Endothelial cell of umbilical vein (primary cell): ENCODE data around the gene C22orf23.

ENCODE experiments used
- EZH2 ChIP-seq: IDR thresholded peaks from 2 replicates; pipeline ENCODE4 v1.6.1; 2012; ENCODE audit warnings: borderline replicate concordance, low read depth, mild to moderate bottlenecking, moderate library complexity, low read length, inconsistent platforms; ENCODE audit not compliant: severe bottlenecking
- POLR2AphosphoS5 ChIP-seq: IDR thresholded peaks from 2 replicates; pipeline ENCODE4 v1.6.1; 2012; ENCODE audit warnings: low read depth, mild to moderate bottlenecking, control low read depth, low read length, moderate library complexity; ENCODE audit not compliant: insufficient read depth
- TF ChIP-seq, protein P1 (sequence below), 2 donors: IDR thresholded peaks; 1 replicate in 1 of 2; 2 replicates in 1 of 2; pipeline ENCODE4 v1.5.1; 2011; ENCODE audit warnings: low read length in 2 of 2, mild to moderate bottlenecking in 2 of 2, moderate library complexity in 2 of 2, control low read depth in 1 of 2, inconsistent platforms in 1 of 2, low read depth in 1 of 2; ENCODE audit not compliant: insufficient read depth in 1 of 2; ENCODE audit errors: extremely low read depth in 1 of 2

DNA sequence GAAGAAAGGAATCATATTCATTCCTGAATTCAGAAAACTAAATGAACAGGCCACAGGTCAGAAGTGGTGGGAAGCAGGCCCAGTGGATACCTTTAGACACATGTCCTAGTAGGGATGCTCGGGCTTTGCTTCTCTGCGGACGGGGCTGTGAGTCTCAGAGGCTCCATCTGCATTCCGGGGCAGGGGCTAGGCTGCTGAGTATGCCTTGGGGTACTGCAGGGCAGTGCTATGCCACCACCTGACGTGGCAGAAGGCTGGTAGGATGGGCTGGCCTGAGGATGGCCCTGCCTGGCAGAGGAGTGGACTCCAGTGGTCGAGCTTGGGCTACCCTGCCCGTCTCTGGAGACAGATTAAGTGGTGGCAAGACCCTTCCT lies 9.6 kb downstream of the C22orf23 start:
- no peak for TF ChIP-seq EZH2
- TF ChIP-seq, protein P1, sequence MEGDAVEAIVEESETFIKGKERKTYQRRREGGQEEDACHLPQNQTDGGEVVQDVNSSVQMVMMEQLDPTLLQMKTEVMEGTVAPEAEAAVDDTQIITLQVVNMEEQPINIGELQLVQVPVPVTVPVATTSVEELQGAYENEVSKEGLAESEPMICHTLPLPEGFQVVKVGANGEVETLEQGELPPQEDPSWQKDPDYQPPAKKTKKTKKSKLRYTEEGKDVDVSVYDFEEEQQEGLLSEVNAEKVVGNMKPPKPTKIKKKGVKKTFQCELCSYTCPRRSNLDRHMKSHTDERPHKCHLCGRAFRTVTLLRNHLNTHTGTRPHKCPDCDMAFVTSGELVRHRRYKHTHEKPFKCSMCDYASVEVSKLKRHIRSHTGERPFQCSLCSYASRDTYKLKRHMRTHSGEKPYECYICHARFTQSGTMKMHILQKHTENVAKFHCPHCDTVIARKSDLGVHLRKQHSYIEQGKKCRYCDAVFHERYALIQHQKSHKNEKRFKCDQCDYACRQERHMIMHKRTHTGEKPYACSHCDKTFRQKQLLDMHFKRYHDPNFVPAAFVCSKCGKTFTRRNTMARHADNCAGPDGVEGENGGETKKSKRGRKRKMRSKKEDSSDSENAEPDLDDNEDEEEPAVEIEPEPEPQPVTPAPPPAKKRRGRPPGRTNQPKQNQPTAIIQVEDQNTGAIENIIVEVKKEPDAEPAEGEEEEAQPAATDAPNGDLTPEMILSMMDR (IDR thresholded peaks at IDR 0.05; ENCODE audit: extremely low read depth in 1 of 2, insufficient read depth in 1 of 2, low read depth in 1 of 2, low read length in 2 of 2) = no peak
- peak; percentile 16 for TF ChIP-seq POLR2AphosphoS5
